GM12878 (cell line): ENCODE results near the gene GLOD5. TPM values are rescaled to one million over a fixed set of nuclear protein-coding genes. Genes with fewer than 3 reads are reported as not detected.

Source experiments
- ATAC-seq: fragments of 200-7000 bp; cut with Tn5 transposase; 3 replicates; pipeline ENCODE4 v1.9.1; 2020; ENCODE audit warnings: mild to moderate bottlenecking, moderate library complexity
- BruUV-seq: library from RNA; stranded (reverse); fragments of 400-500 nt; replicated peaks from 2 replicates; lab custom pipeline; 2021; lab: Mats Ljungman, UMichigan
- CTCF ChIA-PET: fragments of 300-600 bp; sonication (Branson Sonifier 250); formaldehyde crosslinking; extraction: SDS; loops from one replicate; lab custom pipeline; 2021; ENCODE audit warnings: inconsistent platforms; lab: Yijun Ruan, JAX
- POLR2A ChIA-PET: fragments of 350-600 bp; formaldehyde crosslinking; extraction: SDS; loops from one replicate; lab custom pipeline; 2021; ENCODE audit warnings: inconsistent platforms; lab: Charles Lee
- RAD21 ChIA-PET: fragments of 300-600 bp; sonication (Branson Sonifier 250); formaldehyde crosslinking; loops from one replicate; lab custom pipeline; 2023; ENCODE audit warnings: antibody characterized with exemption; ENCODE audit not compliant: unreplicated experiment; lab: Charles Lee
- SMC1A ChIA-PET: fragments of 300-600 bp; sonication (Branson Sonifier 250); formaldehyde crosslinking; loops from one replicate; lab custom pipeline; 2023; ENCODE audit not compliant: unreplicated experiment, uncharacterized antibody; lab: Charles Lee
- DNase-seq: peaks from one replicate; pipeline ENCODE4 v3.0.0-alpha.2; 2011; ENCODE audit warnings: low read depth, low spot score
- FAIRE-seq: peaks from 3 replicates; lab custom pipeline; 2011; peaks lifted over from hg19 to GRCh38; lab: Jason Lieb, UNC
- H2AFZ ChIP-seq: 2 replicates; pipeline ENCODE4 v1.6.0; 2011; ENCODE audit warnings: low read depth, low read length, control low read depth; ENCODE audit not compliant: control insufficient read depth
- H3K27ac ChIP-seq: 2 replicates; pipeline ENCODE4 v1.5.1; 2011; ENCODE audit warnings: control low read depth; ENCODE audit not compliant: control insufficient read depth, insufficient read depth
- H3K27me3 ChIP-seq, 2 experiments: replicated peaks in 1 of 2; 2 replicates each; pipeline versions ENCODE4 v1.6.0 to v1.6.1; 2011; ENCODE audit warnings: low read length in 1 of 2; ENCODE audit not compliant: control insufficient read depth in 2 of 2, insufficient read depth in 2 of 2
- H3K36me3 ChIP-seq, 2 experiments: 2 replicates each; pipeline ENCODE4 v1.5.1; 2011; ENCODE audit warnings: low read length in 1 of 2; ENCODE audit not compliant: control insufficient read depth in 2 of 2, insufficient read depth in 2 of 2
- H3K4me1 ChIP-seq: 2 replicates; pipeline ENCODE4 v1.6.1; 2011; ENCODE audit warnings: mild to moderate bottlenecking, low read length, moderate library complexity, mixed read lengths; ENCODE audit not compliant: control insufficient read depth, insufficient read depth
- H3K4me2 ChIP-seq: 2 replicates; pipeline ENCODE4 v1.6.0; 2011; ENCODE audit warnings: control low read depth; ENCODE audit not compliant: control insufficient read depth, insufficient read depth
- H3K4me3 ChIP-seq: fragments of 200-600 bp; sonication (generic); 2 replicates; pipeline ENCODE4 v1.5.1; 2016
- H3K79me2 ChIP-seq: 2 replicates; pipeline ENCODE4 v1.6.0; 2011; ENCODE audit warnings: low read length; ENCODE audit not compliant: control insufficient read depth, insufficient read depth
- H3K9ac ChIP-seq: 2 replicates; pipeline ENCODE4 v1.8.0; 2011; ENCODE audit warnings: low read length, control low read depth, mixed read lengths; ENCODE audit not compliant: control insufficient read depth, insufficient read depth
- H3K9me3 ChIP-seq: replicated peaks from 3 replicates; pipeline ENCODE4 v1.5.1; 2011; ENCODE audit warnings: mild to moderate bottlenecking, low read length; ENCODE audit not compliant: control insufficient read depth, insufficient read depth
- H4K20me1 ChIP-seq: 2 replicates; pipeline ENCODE4 v1.6.0; 2011; ENCODE audit not compliant: control insufficient read depth, insufficient read depth
- ASH2L ChIP-seq: fragments of 300-600, 200-600 bp; sonication (generic); IDR thresholded peaks from 2 replicates; pipeline ENCODE4 v1.6.1; 2017; ENCODE audit warnings: low read depth, mild to moderate bottlenecking, borderline replicate concordance
- BCL11A ChIP-seq: IDR thresholded peaks from 2 replicates; pipeline ENCODE4 v1.6.1; 2011; ENCODE audit warnings: low read depth, low read length
- DPF2 ChIP-seq: fragments of 450-650 bp; IDR thresholded peaks from 2 replicates; pipeline ENCODE4 v1.6.1; 2017; ENCODE audit warnings: mild to moderate bottlenecking
- ESRRA ChIP-seq: IDR thresholded peaks from 2 replicates; pipeline ENCODE4 v1.6.1; 2012; ENCODE audit warnings: mild to moderate bottlenecking, low read length, improper control_type of control experiment
- GABPA ChIP-seq: IDR thresholded peaks from 2 replicates; pipeline ENCODE4 v1.6.1; 2014; ENCODE audit warnings: antibody characterized with exemption, low read depth, mild to moderate bottlenecking, inconsistent platforms
- KAT2A ChIP-seq: conservative IDR thresholded peaks from 2 replicates; pipeline ENCODE4 v1.6.1; 2011; ENCODE audit warnings: low read depth, low read length; ENCODE audit not compliant: control insufficient read depth
- POLR2A ChIP-seq: IDR thresholded peaks from 2 replicates; pipeline ENCODE4 v1.6.1; 2011; ENCODE audit warnings: low read depth, mild to moderate bottlenecking, low read length
- POU2F2 ChIP-seq: IDR thresholded peaks from 3 replicates; pipeline ENCODE4 v1.6.1; 2011; ENCODE audit warnings: low read depth, mild to moderate bottlenecking, low read length, borderline replicate concordance
- RBBP5 ChIP-seq: fragments of 200-600 bp; sonication (generic); conservative IDR thresholded peaks from 2 replicates; pipeline ENCODE4 v1.6.1; 2016
- SPI1 ChIP-seq: IDR thresholded peaks from 2 replicates; pipeline ENCODE4 v1.6.1; 2011; ENCODE audit warnings: low read depth, mild to moderate bottlenecking, low read length, moderate library complexity, borderline replicate concordance; ENCODE audit not compliant: insufficient read depth
- TAF1 ChIP-seq: IDR thresholded peaks from 2 replicates; pipeline ENCODE4 v1.6.1; 2011; ENCODE audit warnings: mild to moderate bottlenecking, low read depth, low read length, borderline replicate concordance
- TCF12 ChIP-seq: IDR thresholded peaks from 2 replicates; pipeline ENCODE4 v1.6.1; 2011; ENCODE audit warnings: low read depth, mild to moderate bottlenecking, low read length
- TCF7 ChIP-seq: IDR thresholded peaks from 2 replicates; pipeline ENCODE4 v1.6.1; 2014; ENCODE audit warnings: antibody characterized with exemption, borderline replicate concordance
- ZNF384 ChIP-seq: IDR thresholded peaks from 2 replicates; pipeline ENCODE4 v1.6.1; 2012; ENCODE audit warnings: low read depth, mild to moderate bottlenecking, low read length, improper control_type of control experiment, borderline replicate concordance
- WGBS: methylation state at CpG from one replicate; pipeline ENCODE4 v1.1.6; 2016; ENCODE audit warnings: low lambda C conversion rate; ENCODE audit not compliant: insufficient replicate concordance, insufficient coverage; ENCODE audit errors: missing lambda C conversion rate; 5-methylcytosine and 5-hydroxymethylcytosine counted together
- in situ Hi-C: fragments of 300-500 bp; cut with MboI; formaldehyde crosslinking; loops from 9 replicates; pipeline ENCODE4 v1.14.3; 2018; ENCODE audit warnings: mixed read lengths
- intact Hi-C: fragments of 100-400 bp; cut with micrococcal nuclease; formaldehyde crosslinking; loops from one replicate; pipeline ENCODE4 v1.14.2; 2022; ENCODE audit not compliant: unreplicated experiment
- polyA plus RNA-seq, 11 experiments: library from polyadenylated mRNA; depleted of rRNA in 4 of 11; unstranded in 6 of 11; stranded (reverse) in 5 of 11; fragments of >200 nt; fragmentation: Nextera tagmentation in 4 of 11; fragmentation: Illumina TruSeq in 1 of 11; extraction: Ambion mirVana in 4 of 11; extraction: Trizol in 1 of 11; gene quantifications; 1 replicate in 1 of 11; 2 replicates in 10 of 11; pipeline versions ENCODE4 v1.2.1 to v1.2.3, GENCODE V29; 2011 to 2016; ENCODE audit warnings: inconsistent platforms in 2 of 11, missing spikeins in 2 of 11, low read depth in 1 of 11
- total RNA-seq, 4 experiments: library from RNA; depleted of rRNA in 3 of 4; stranded (reverse); fragments of >200 nt in 3 of 4; fragmentation: Illumina TruSeq in 1 of 4; extraction: Trizol in 1 of 4; gene quantifications; 2 replicates each; pipeline versions ENCODE4 v1.2.1 to v1.2.3, GENCODE V29; 2013 to 2021

Gene GLOD5
- total and polyA plus RNA-seq, 10 of the 15 experiments (the other 5 are each of a cell fraction or from before 2014, with no cell fraction given): not detected

DNA sequence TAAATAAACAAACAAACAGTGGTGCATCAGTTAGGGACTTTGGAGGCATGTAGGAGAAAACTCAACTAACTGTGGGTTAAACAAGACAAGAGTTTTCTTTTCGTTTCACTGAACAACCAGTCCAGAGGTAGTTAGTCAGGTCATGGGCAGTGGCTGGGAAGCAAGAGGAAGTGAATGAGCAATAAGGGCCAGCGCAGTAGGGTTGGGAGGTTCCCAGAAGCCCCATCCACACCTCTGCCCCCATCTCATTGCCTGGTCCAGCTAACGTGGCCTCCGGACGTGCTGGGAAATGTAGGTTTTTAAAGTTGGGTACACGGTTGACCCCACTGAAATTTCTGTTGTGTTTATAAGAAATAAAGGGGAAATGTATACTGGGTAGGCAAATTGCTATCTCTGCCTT lies 8.7 kb downstream of the GLOD5 start:
- Histone ChIP-seq H2AFZ (no peak overlapping the region), H3K9me3 (no peaks in the 10 kb centered on the region), H3K9ac (no peak overlapping the region), H3K27me3 (no peaks in the 10 kb centered on the region), H4K20me1 (no peaks in the 10 kb centered on the region), H3K4me1 (no peaks in the 10 kb centered on the region), H3K79me2 (no peaks in the 10 kb centered on the region), H3K4me2 (no peak overlapping the region), H3K4me3 (no peak overlapping the region), H3K27ac (no peak overlapping the region), H3K36me3 (no peaks in the 10 kb centered on the region)
- TF ChIP-seq TAF1 (no peak), POU2F2 (no peak), RBBP5 (no peak), SPI1 (no peak), TCF12 (no peak), DPF2 (no peak), GABPA (no peak), ESRRA (no peak), ASH2L (no peak), TCF7 (no peak), BCL11A (no peak), KAT2A (no peak), POLR2A (no peak), ZNF384 (no peak)
- RAD21 ChIA-PET: no interaction called here
- ATAC-seq (no peak), FAIRE-seq (no peak), DNase-seq (no peak)
- BruUV-seq: no TSS peak
- SMC1A ChIA-PET: no interaction called here
- CTCF ChIA-PET: no interaction called here
- intact Hi-C loops: no loop called here
- POLR2A ChIA-PET: no interaction called here
- 30% methylated on average over 6 of the region's 6 CpGs for WGBS
- in situ Hi-C loops: loop anchor here (10.0 kb wide), 1 partner anchor 55 kb away; the partner anchor contains the start of gene ERAS
